GM21619 (cell line): Measurements from ENCODE around the gene LDB2.
"Not testable (repeated sequence)": the region's sequence is repeated elsewhere in the genome, so short reads cannot be mapped to it uniquely, and the experiment has no call there.

Experiments used
- ATAC-seq: cut with Tn5 transposase; IDR thresholded peaks from one replicate; pipeline ENCODE4 v1.9.1; 2021; ENCODE audit not compliant: unreplicated experiment

LDB2 gene

GRCh38 chr4:16897991-16898827 is at the start of gene LDB2:
TSS of gene LDB2 (minus strand) at chr4:16898645.
- no peak for ATAC-seq

- ATAC-seq, result no peak
These were observed 44.0 kb upstream of the LDB2 start for GRCh38 chr4:16942491-16942890.

GRCh38 chr4:16939178-16939577 is 40.7 kb upstream of the LDB2 start:
- ATAC-seq, result no peak

- ATAC-seq, result no peak
These were observed 40.1 kb upstream of the LDB2 start for GRCh38 chr4:16938512-16939040.

GRCh38 chr4:16931339-16932305 is 33.2 kb upstream of the LDB2 start:
- no peak for ATAC-seq

GRCh38 chr4:16926214-16926613 is 27.8 kb upstream of the LDB2 start:
- ATAC-seq, result no peak

GRCh38 chr4:16918716-16919115 is 20.3 kb upstream of the LDB2 start:
- not testable (repeated sequence) for ATAC-seq

- peak; percentile 99 for ATAC-seq
These were observed 18.4 kb upstream of the LDB2 start for GRCh38 chr4:16916719-16917337.

GRCh38 chr4:16916031-16916430 is 17.6 kb upstream of the LDB2 start:
- ATAC-seq, result no peak

GRCh38 chr4:16914208-16914607 is 15.8 kb upstream of the LDB2 start:
- no peak for ATAC-seq

- ATAC-seq, result no peak
These were observed 14.5 kb upstream of the LDB2 start for GRCh38 chr4:16912896-16913295.

- ATAC-seq, result no peak
These were observed 10.8 kb upstream of the LDB2 start for GRCh38 chr4:16909281-16909680.

- no peak for ATAC-seq
These were observed 10.1 kb upstream of the LDB2 start for GRCh38 chr4:16908377-16909021.

GRCh38 chr4:16900325-16900724 is 1.9 kb upstream of the LDB2 start:
- ATAC-seq, result no peak

GRCh38 chr4:16896881-16897750 is 1.3 kb downstream of the LDB2 start:
- ATAC-seq, result no peak

- no peak for ATAC-seq
These were observed 4.0 kb downstream of the LDB2 start for GRCh38 chr4:16894406-16894805.

GRCh38 chr4:16893141-16893651 is 5.2 kb downstream of the LDB2 start:
- ATAC-seq, result no peak

- no peak for ATAC-seq
These were observed 7.8 kb downstream of the LDB2 start for GRCh38 chr4:16890651-16891050.

GRCh38 chr4:16889945-16890344 is 8.5 kb downstream of the LDB2 start:
- no peak for ATAC-seq
